AG04450 (cell line): ENCODE data around the gene ARMH1. TPM values are rescaled to one million over a fixed set of nuclear protein-coding genes. Genes with fewer than 3 reads are reported as not detected.
A peak's percentile ranks its signal among the peaks of the same experiment; 100 is the strongest.

ENCODE experiments used
- CTCF ChIA-PET: fragments of 300-600, 350-600 bp; formaldehyde crosslinking; extraction: SDS; loops from one replicate; lab custom pipeline; 2022; ENCODE audit warnings: antibody characterized with exemption, inconsistent platforms; lab: Charles Lee
- POLR2A ChIA-PET: fragments of 350-600 bp; formaldehyde crosslinking; extraction: SDS; loops from one replicate; lab custom pipeline; 2021; ENCODE audit warnings: antibody characterized with exemption, inconsistent platforms; lab: Yijun Ruan, JAX
- DNase-seq: peaks from one replicate; pipeline ENCODE4 v3.0.0-alpha.2; 2011; ENCODE audit warnings: low read depth, low spot score
- H3K27ac ChIP-seq: one replicate; pipeline ENCODE4 v1.5.1; 2012; ENCODE audit warnings: low read depth, low read length, control low read depth
- H3K27me3 ChIP-seq: one replicate; pipeline ENCODE4 v1.6.0; 2012; ENCODE audit warnings: low read length; ENCODE audit not compliant: control insufficient read depth, insufficient read depth
- H3K4me3 ChIP-seq: 2 replicates; pipeline ENCODE4 v1.5.1; 2011; ENCODE audit warnings: mild to moderate bottlenecking, low read depth, low read length, control low read depth
- H3K9me3 ChIP-seq: 2 replicates; pipeline ENCODE4 v1.5.1; 2012; ENCODE audit warnings: low read length; ENCODE audit not compliant: control insufficient read depth, insufficient read depth
- CTCF ChIP-seq: IDR thresholded peaks from 2 replicates; pipeline ENCODE4 v1.5.1; 2011; ENCODE audit warnings: low read depth, low read length, control low read depth, inconsistent platforms
- polyA plus RNA-seq: library from polyadenylated mRNA; depleted of rRNA; stranded (reverse); fragments of >200 nt; gene quantifications from 2 replicates; pipeline ENCODE4 v1.2.3, GENCODE V29; 2011

Gene ARMH1
- polyA plus RNA-seq, 1 experiment: 2.7 TPM

GRCh38 chr1:44631333-44631646 is 43.2 kb upstream of the ARMH1 start:
- peak overlapping the region; percentile 82 for H3K27ac ChIP-seq
- no peaks in the 10 kb centered on the region for H3K27me3 ChIP-seq
- TF ChIP-seq CTCF: no peak
- H3K4me3 ChIP-seq: peak overlapping the region; percentile 72
- H3K9me3 ChIP-seq: no peaks in the 10 kb centered on the region
- no peak for DNase-seq
- POLR2A ChIA-PET: interaction anchor here (0.7 to 3.7 kb wide), 6 partner anchors 9 to 43 kb away, joined by 3 to 30 read pairs (median 6); partner anchors contain the start of genes ARMH1 and TMEM53
- CTCF ChIA-PET: interaction anchor here (0.9 to 5.3 kb wide), 4 partner anchors 16 to 100 kb away, joined by 3 to 43 read pairs (median 3); no protein-coding TSS in a partner anchor

GRCh38 chr1:44631647-44632539 is 42.6 kb upstream of the ARMH1 start:
- ChIA-PET CTCF (interaction anchor here (0.9 to 5.3 kb wide), 5 partner anchors 16 to 100 kb away, joined by 3 to 43 read pairs (median 4); no protein-coding TSS in a partner anchor), POLR2A (interaction anchor here (0.7 to 3.7 kb wide), 10 partner anchors 9 to 419 kb away, joined by 3 to 30 read pairs (median 4); partner anchors contain the start of genes ARMH1, DMAP1 and TMEM53)
- Histone ChIP-seq H3K27me3 (no peaks in the 10 kb centered on the region), H3K4me3 (peak overlapping the region; percentile 72), H3K27ac (peak overlapping the region; percentile 91), H3K9me3 (no peaks in the 10 kb centered on the region)
- DNase-seq: peak; percentile 65
- no peak for TF ChIP-seq CTCF

GRCh38 chr1:44632598-44632997 is 41.9 kb upstream of the ARMH1 start:
- peak overlapping the region; percentile 61 for H3K27ac ChIP-seq
- ChIA-PET CTCF (interaction anchor here (1.0 to 5.3 kb wide), 4 partner anchors 15 to 99 kb away, joined by 3 to 43 read pairs (median 9); no protein-coding TSS in a partner anchor), POLR2A (interaction anchor here (0.7 to 3.7 kb wide), 7 partner anchors 9 to 420 kb away, joined by 3 to 30 read pairs (median 8); partner anchors contain the start of genes ARMH1, DMAP1 and TMEM53)
- no peaks in the 10 kb centered on the region for H3K9me3 ChIP-seq
- H3K4me3 ChIP-seq: peak overlapping the region; percentile 72
- no peak for DNase-seq
- no peaks in the 10 kb centered on the region for H3K27me3 ChIP-seq
- no peak for TF ChIP-seq CTCF

GRCh38 chr1:44634606-44635189 is 39.8 kb upstream of the ARMH1 start:
- DNase-seq: no peak
- Histone ChIP-seq H3K9me3 (no peaks in the 10 kb centered on the region), H3K27ac (no peak overlapping the region), H3K27me3 (no peaks in the 10 kb centered on the region), H3K4me3 (no peak overlapping the region)
- no peak for TF ChIP-seq CTCF
- ChIA-PET POLR2A (no interaction called here), CTCF (interaction anchor here (0.6 to 5.3 kb wide), 2 partner anchors 17 to 321 kb away, joined by 4 to 43 read pairs; no protein-coding TSS in a partner anchor)
